Thymus (tissue), 11 donors: ENCODE results near the gene ZNRF1. TPM values are rescaled to one million over a fixed set of nuclear protein-coding genes. Genes with fewer than 3 reads are reported as not detected.

Experiments used
- DNase-seq, 9 donors: peaks; one replicate each; pipeline ENCODE4 v3.0.0-alpha.2; 2013; ENCODE audit warnings: low spot score in 9 of 9, low read depth in 6 of 9, missing footprints in 1 of 9
- H3K27ac ChIP-seq, 2 donors: one replicate each; pipeline ENCODE4 v1.5.1; 2013; ENCODE audit warnings: control low read depth in 1 of 2, low read depth in 1 of 2, low read length in 1 of 2, mild to moderate bottlenecking in 1 of 2, moderate library complexity in 1 of 2
- H3K27me3 ChIP-seq, 2 donors: one replicate each; pipeline ENCODE4 v1.5.1; 2013; ENCODE audit warnings: low read length in 1 of 2; ENCODE audit not compliant: control insufficient read depth in 2 of 2, insufficient read depth in 1 of 2
- H3K36me3 ChIP-seq, 2 donors: one replicate each; pipeline ENCODE4 v1.5.1; 2013; ENCODE audit warnings: low read length in 1 of 2, mild to moderate bottlenecking in 1 of 2, moderate library complexity in 1 of 2; ENCODE audit not compliant: control insufficient read depth in 2 of 2, insufficient read depth in 2 of 2
- H3K4me1 ChIP-seq, 2 donors: one replicate each; pipeline ENCODE4 v1.5.1; 2013; ENCODE audit warnings: low read length in 2 of 2; ENCODE audit not compliant: control insufficient read depth in 2 of 2, insufficient read depth in 2 of 2
- H3K4me3 ChIP-seq, 2 donors: one replicate each; pipeline ENCODE4 v1.5.1; 2013; ENCODE audit warnings: low read length in 2 of 2, control low read depth in 1 of 2, mild to moderate bottlenecking in 1 of 2
- H3K9me3 ChIP-seq, 2 donors: one replicate each; pipeline ENCODE4 v1.5.1; 2013; ENCODE audit warnings: low read length in 1 of 2, mild to moderate bottlenecking in 1 of 2; ENCODE audit not compliant: control insufficient read depth in 2 of 2, insufficient read depth in 1 of 2
- WGBS: extraction: QIAGEN DNeasy Blood & Tissue Kit; methylation state at CpG from one replicate; pipeline ENCODE4 v1.1.7; 2013; 5-methylcytosine and 5-hydroxymethylcytosine counted together
- polyA plus RNA-seq: library from polyadenylated mRNA; stranded (reverse); fragments of 200-250 nt; gene quantifications from one replicate; pipeline ENCODE4 v1.2.3, GENCODE V29; 2013
- total RNA-seq: library from RNA; stranded (reverse); fragments of 120-200 nt; gene quantifications from one replicate; pipeline ENCODE4 v1.2.4, GENCODE V29; 2013
- donor health status: healthy.

Gene ZNRF1
- total and polyA plus RNA-seq, 2 donors = 26.6 to 39.6 TPM

DNA sequence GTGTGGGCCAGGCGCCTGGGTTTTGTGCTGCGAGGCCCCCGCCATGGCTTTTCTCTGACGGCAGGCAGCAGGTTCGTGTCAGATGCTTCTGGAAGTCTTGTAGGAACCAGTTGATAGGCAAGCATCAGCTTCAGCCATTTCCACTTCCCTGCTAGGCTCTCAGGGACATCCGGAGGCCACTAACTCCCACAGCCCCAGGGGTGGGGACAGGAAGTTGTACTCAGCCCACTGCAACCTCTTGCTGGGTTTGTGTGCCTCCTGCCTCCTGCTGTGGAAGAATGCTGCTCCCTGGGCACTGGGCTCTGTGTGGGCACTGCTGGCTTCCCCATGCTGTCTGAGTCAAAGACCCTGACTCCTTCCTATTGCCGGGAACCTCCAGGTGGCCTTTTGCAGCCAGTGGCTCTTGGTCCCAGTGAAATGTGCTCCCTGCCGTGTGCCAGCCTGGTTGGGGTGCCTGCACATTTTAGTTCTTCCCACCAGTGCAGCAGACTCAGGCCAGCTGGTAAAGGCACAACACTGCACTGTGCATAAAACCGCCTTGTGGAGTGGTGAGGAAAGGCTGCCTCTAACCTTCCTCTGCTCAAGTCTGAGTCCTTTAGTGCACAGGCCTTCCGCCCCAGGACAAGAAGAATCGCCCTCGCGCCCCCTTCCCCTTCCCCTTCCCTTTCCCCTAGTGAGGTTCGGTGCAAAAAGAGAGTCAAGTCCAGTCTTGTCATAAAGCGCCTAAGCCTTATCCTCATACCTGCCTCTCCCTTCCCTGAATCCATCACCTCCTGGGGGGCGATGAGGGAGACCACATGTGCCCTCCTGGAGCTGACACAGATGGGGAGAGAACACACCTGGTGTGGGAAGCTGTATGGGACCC is 101.1 kb downstream of the ZNRF1 start:
- H3K36me3 ChIP-seq = peaks cover 16 to 45% of the 10 kb centered on the region in 2 donors
- H3K4me3 ChIP-seq = peak overlapping the region; percentile 2 to 22
- H3K27me3 ChIP-seq = no peaks in the 10 kb centered on the region
- WGBS = 47% methylated on average over 16 of the region's 16 CpGs
- peak in 3 of 9 donors; percentile 60 to 84 (median 68) for DNase-seq
- H3K9me3 ChIP-seq = peaks cover 0 to 3% of the 10 kb centered on the region in 2 donors
- peak overlapping the region; percentile 94 to 99 for H3K27ac ChIP-seq
- H3K4me1 ChIP-seq = peaks cover 74 to 89% of the 10 kb centered on the region in 2 donors

DNA sequence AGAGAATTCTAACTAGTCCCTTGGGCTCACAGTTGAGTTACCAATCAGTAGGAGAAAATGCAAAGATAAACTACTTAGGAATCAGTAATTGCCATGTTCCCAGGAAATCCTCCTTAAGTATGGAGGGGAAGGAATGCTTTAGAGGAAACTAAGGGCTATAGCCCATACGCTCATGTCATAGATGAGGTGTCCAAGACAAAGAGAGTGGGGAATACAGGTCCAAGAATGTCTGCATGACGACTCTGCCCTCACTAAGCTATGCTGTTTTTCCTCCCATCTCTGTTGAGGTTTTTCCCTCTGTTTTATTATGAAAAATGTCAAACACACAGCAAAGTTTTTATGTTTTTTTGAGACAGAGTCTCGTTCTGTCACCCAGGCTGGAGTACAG is 101.8 kb downstream of the ZNRF1 start:
- H3K27ac ChIP-seq = peak overlapping the region; percentile 46 to 99
- H3K4me1 ChIP-seq = peaks cover 72 to 89% of the 10 kb centered on the region in 2 donors
- DNase-seq = no peak
- H3K36me3 ChIP-seq = peaks cover 15 to 45% of the 10 kb centered on the region in 2 donors
- no peak overlapping the region for H3K4me3 ChIP-seq
- H3K9me3 ChIP-seq = no peaks in the 10 kb centered on the region
- WGBS = 95% methylated on average over 3 of the region's 3 CpGs
- no peaks in the 10 kb centered on the region for H3K27me3 ChIP-seq

DNA sequence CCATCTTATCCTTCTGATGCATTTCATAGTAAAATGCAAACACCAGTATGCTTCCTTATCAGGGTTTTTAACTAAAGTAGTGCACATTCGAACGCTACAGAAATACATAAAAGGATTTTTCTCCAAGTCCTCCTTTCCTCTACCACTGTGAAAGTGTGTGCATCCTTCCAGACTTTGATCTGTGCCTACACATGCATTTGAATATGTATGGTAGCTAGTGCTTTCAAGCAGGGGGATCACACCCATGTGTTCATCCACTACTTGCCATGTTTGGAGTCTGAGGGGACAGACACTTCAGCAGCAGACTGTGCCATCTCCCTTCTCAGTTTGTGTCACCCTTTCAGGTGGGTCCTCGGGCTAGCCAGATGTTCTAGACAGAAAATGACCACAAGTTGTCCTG is 102.8 kb downstream of the ZNRF1 start:
- no peak overlapping the region for H3K4me3 ChIP-seq

DNA sequence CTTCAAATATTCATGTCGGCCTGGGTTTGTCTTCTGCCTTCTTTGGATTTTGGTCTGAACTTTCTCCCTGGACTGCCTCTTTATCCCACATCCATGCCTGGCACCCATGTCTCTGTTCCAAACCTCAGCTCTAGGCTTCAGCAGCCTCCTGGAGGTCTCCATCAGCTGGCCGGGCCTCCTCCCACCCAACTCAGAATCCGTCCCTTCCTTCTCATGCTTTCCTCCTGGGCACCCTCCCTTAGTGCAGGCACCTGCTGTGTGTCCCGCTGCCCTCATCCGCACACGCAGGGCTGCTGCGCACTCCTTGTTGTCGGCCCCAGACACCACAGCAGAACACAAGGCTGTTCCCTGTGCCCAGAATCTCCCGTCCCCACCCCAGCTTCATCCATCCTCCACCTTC is 103.8 kb downstream of the ZNRF1 start:
- H3K9me3 ChIP-seq = no peaks in the 10 kb centered on the region
- over 99% methylated on average over 9 of the region's 9 CpGs for WGBS
- H3K36me3 ChIP-seq = peaks cover 20 to 54% of the 10 kb centered on the region in 2 donors
- peaks cover 68 to 89% of the 10 kb centered on the region in 2 donors for H3K4me1 ChIP-seq
- no peak overlapping the region for H3K4me3 ChIP-seq
- no peaks in the 10 kb centered on the region for H3K27me3 ChIP-seq
- no peak for DNase-seq
- no peak overlapping the region for H3K27ac ChIP-seq

More for the DNA sequence above, 102.8 kb downstream of the ZNRF1 start:
- H3K4me1 ChIP-seq = peaks cover 69 to 89% of the 10 kb centered on the region in 2 donors
- peaks cover 17 to 46% of the 10 kb centered on the region in 2 donors for H3K36me3 ChIP-seq
- DNase-seq = peak in 1 of 9 donors; percentile 64
- H3K9me3 ChIP-seq = no peaks in the 10 kb centered on the region
- H3K27me3 ChIP-seq = no peaks in the 10 kb centered on the region
- peak overlapping the region; percentile 74 to 99 for H3K27ac ChIP-seq
- WGBS = 58% methylated on average over 3 of the region's 3 CpGs

DNA sequence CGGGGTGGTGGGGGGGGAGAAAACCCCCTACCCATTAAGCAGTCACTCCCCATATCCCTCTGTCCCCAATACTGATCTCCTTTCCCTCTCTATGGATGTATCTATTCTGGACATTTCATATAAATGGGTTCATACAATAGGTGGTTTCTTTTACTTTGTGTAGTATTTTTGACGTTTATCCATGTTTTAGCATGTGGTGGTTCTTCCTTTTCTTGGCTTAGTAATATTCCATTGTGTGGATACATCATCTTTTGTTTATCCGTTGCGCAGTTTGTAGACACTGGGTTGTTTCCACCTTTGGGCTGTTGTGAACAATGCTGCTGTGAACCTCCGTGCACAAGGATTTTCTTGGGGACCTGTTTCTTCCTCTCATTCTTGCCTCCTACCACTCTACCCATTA is 105.2 kb downstream of the ZNRF1 start:
- Histone ChIP-seq H3K9me3 (no peaks in the 10 kb centered on the region), H3K36me3 (peaks cover 20 to 57% of the 10 kb centered on the region in 2 donors), H3K27me3 (no peaks in the 10 kb centered on the region), H3K4me3 (no peak overlapping the region), H3K27ac (no peak overlapping the region), H3K4me1 (peaks cover 66 to 89% of the 10 kb centered on the region in 2 donors)
- DNase-seq = no peak
- WGBS = 98% methylated on average over 5 of the region's 5 CpGs

DNA sequence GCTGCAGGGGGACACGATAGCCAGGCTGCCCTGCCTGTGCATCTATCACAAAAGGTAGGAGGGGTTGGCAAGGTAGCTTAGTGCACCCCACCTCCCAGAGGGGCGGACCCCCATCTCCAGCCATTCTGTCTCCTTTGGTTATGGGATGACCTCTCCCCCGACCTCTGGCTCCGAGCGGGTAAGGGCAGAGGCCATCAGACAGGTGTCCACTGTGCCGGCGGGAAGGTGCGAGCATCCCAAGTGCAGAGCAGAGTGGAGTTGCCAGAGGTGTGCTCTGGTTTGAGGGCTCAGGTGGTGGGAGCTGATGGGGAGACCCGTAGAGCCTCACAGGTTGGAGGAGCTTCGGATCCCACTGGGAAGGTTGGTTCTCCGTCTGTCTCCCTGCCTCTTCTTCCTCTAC is 106.0 kb downstream of the ZNRF1 start:
- 96% methylated on average over 11 of the region's 11 CpGs for WGBS
- no peaks in the 10 kb centered on the region for H3K27me3 ChIP-seq

DNA sequence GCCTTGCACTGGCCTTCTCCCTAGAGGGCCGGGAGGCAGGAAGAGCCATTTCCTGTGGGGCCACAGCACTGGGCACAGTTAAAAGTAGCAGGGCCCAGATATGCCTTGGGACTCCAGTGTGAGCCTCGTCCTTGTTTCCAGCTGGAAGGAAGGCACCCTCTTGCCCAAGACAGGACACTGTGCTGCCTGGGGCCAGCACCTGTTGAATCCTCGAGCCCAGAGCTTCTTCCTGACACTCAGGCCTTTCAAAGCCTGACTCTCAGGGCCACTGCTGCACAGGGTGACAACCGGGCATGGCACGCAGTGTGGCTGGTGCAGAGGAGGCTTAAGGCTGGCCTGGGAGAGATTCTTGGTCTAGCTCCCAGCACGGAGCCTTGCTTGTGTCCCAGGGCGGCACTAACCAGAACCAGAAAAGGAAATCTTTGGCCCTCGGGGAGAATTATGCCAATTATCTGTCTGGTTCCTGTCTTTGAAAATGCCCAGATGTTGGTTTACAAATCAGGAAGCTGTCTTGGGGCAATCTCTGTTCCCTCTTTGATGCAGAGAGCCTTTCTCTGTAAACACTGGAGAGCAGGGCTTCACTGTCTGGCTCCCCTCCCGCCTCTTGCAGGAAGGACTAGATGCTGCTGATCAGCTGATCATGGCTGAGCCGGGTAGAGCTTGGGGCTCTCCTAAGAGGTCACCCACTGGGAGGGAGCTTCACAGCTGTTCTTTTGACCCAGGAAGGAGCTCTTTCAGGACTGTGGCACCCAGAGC is 106.7 kb downstream of the ZNRF1 start:
- peak overlapping the region; percentile 72 to 76 for H3K27ac ChIP-seq
- peaks cover 20 to 64% of the 10 kb centered on the region in 2 donors for H3K36me3 ChIP-seq
- no peaks in the 10 kb centered on the region for H3K27me3 ChIP-seq
- peaks cover 65 to 89% of the 10 kb centered on the region in 2 donors for H3K4me1 ChIP-seq
- DNase-seq = peak in 1 of 9 donors; percentile 63
- WGBS = 55% methylated on average over 10 of the region's 10 CpGs
- H3K9me3 ChIP-seq = no peaks in the 10 kb centered on the region
- no peak overlapping the region for H3K4me3 ChIP-seq

More for the DNA sequence above, 106.0 kb downstream of the ZNRF1 start:
- H3K36me3 ChIP-seq = peaks cover 20 to 63% of the 10 kb centered on the region in 2 donors
- peaks cover 65 to 89% of the 10 kb centered on the region in 2 donors for H3K4me1 ChIP-seq
- no peaks in the 10 kb centered on the region for H3K9me3 ChIP-seq
- DNase-seq = no peak
- H3K27ac ChIP-seq = no peak overlapping the region
- no peak overlapping the region for H3K4me3 ChIP-seq

DNA sequence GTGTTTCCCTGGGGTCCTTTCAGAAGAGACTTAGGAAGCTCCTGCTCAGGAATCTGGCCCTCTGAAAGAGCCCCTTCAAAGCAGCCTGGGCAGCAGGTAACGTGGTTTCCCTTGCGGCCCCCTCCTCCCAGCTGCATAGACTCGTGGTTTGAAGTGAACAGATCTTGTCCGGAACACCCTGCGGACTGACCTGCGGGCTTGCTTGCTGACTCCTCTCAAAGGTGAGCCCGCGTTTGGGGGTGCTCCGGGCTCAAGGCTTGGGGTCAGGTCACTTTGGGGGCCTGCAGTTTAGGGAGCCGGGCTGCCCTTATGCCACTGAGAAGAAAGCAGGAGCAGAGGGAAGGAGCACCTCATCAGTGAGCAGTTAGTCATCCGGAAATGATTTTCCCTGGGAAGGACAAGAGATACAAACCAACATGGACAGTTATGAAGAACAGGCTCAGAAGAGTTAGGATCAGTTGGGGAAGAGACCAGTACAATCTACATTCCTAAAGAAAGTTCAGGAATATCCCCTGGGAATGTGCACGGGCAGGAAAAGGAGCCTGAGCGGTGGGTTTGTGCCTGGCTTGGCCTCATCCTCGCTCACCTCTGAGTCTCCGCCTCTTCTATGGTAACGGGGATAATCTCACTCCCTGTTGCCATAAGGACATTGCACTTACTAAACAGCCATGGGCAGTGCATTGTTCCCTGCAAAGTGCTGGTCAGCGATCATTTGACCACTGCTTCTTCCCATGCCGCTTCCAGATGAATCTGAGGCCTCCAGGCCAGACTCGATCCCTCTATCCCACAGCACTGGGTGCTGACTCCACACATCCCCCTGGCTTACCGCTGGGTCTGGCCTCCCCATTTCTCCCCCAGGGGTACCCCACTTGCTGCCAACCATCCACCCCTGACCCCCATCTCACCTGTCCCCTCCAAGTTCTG is 107.8 kb downstream of the ZNRF1 start:
- peaks cover 20 to 62% of the 10 kb centered on the region in 2 donors for H3K36me3 ChIP-seq

More for the DNA sequence above, 107.8 kb downstream of the ZNRF1 start:
- peaks cover 65 to 89% of the 10 kb centered on the region in 2 donors for H3K4me1 ChIP-seq
- 77% methylated on average over 20 of the region's 20 CpGs for WGBS
- no peaks in the 10 kb centered on the region for H3K9me3 ChIP-seq
- H3K27me3 ChIP-seq = no peaks in the 10 kb centered on the region
- DNase-seq = no peak
- no peak overlapping the region for H3K4me3 ChIP-seq
- peak overlapping the region; percentile 64 to 76 for H3K27ac ChIP-seq
